HG02623 (cell line): ENCODE measurements around the gene CFAP206.

Source experiments
- ATAC-seq: cut with Tn5 transposase; IDR thresholded peaks from one replicate; pipeline ENCODE4 v1.9.1; 2021; ENCODE audit warnings: moderate library complexity; ENCODE audit not compliant: unreplicated experiment

The CFAP206 gene

DNA sequence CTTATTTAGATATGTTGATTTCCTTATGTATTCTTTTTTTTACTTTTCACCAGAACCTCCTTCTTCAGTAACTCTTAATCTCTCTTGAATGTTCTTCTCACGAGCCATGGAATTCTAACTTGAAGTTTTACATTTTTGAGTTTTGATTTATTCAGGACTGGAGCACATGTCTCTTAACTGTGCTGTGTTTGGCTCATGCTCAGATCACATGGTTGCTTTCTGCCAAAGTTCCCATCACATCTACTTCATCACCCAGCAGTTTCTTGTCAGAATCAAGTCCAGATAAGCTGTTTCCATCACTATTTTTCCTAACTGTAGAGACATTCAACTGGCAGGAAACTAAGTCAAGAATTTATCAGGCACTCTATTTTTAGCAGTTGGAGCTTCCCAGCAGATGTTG is 96.7 kb downstream of the CFAP206 start:
- ATAC-seq: no peak
